Activated CD8-positive, alpha-beta memory T cell treated with anti-CD3 and anti-CD28 coated beads, Interleukin-2, amount 50 U/mL, for 24 hours (primary cell): ENCODE measurements around the gene PLXNA2.

ENCODE experiments used
- DNase-seq: peaks from one replicate; pipeline ENCODE4 v3.0.0-alpha.2; 2020; ENCODE audit errors: extremely low read depth

The PLXNA2 gene

GRCh38 chr1:208161005-208161404 lies 83.2 kb downstream of the PLXNA2 start:
- no peak for DNase-seq

GRCh38 chr1:208160259-208160819 lies 83.8 kb downstream of the PLXNA2 start:
- no peak for DNase-seq

GRCh38 chr1:208159555-208160258 lies 84.5 kb downstream of the PLXNA2 start:
- DNase-seq, result no peak

GRCh38 chr1:208158640-208159554 lies 85.3 kb downstream of the PLXNA2 start:
- no peak for DNase-seq

GRCh38 chr1:208157769-208158168 lies 86.4 kb downstream of the PLXNA2 start:
- DNase-seq, result no peak

- no peak for DNase-seq
Observed at GRCh38 chr1:208156741-208157140, 87.4 kb downstream of the PLXNA2 start.

- DNase-seq, result no peak
Observed at GRCh38 chr1:208156310-208156709, 87.9 kb downstream of the PLXNA2 start.

- DNase-seq, result no peak
Observed at GRCh38 chr1:208154679-208155642, 89.2 kb downstream of the PLXNA2 start.

- DNase-seq, result no peak
Observed at GRCh38 chr1:208154040-208154439, 90.1 kb downstream of the PLXNA2 start.

- no peak for DNase-seq
Observed at GRCh38 chr1:208153386-208153785, 90.8 kb downstream of the PLXNA2 start.

- no peak for DNase-seq
Observed at GRCh38 chr1:208151728-208152598, 92.2 kb downstream of the PLXNA2 start.

GRCh38 chr1:208150833-208151458 lies 93.2 kb downstream of the PLXNA2 start:
- DNase-seq, result no peak

- DNase-seq, result no peak
Observed at GRCh38 chr1:208149776-208150514, 94.2 kb downstream of the PLXNA2 start.

GRCh38 chr1:208149213-208149612 lies 95.0 kb downstream of the PLXNA2 start:
- no peak for DNase-seq

- DNase-seq, result no peak
Observed at GRCh38 chr1:208148380-208148779, 95.8 kb downstream of the PLXNA2 start.

- DNase-seq, result no peak
Observed at GRCh38 chr1:208146650-208147049, 97.5 kb downstream of the PLXNA2 start.

- no peak for DNase-seq
Observed at GRCh38 chr1:208145167-208145566, 99.0 kb downstream of the PLXNA2 start.

GRCh38 chr1:208142590-208143382 lies 101.4 kb downstream of the PLXNA2 start:
- DNase-seq, result no peak
